Measurements from ENCODE around the gene SCG5.

The SCG5 gene

GRCh38 chr15:32692286-32692685, 50.8 kb downstream of the SCG5 start:
- no peak for DNase-seq

GRCh38 chr15:32694222-32694983, 52.9 kb downstream of the SCG5 start:
- no peak for DNase-seq

- no peak for DNase-seq
Observed at GRCh38 chr15:32698773-32699390, 57.4 kb downstream of the SCG5 start.

DNA sequence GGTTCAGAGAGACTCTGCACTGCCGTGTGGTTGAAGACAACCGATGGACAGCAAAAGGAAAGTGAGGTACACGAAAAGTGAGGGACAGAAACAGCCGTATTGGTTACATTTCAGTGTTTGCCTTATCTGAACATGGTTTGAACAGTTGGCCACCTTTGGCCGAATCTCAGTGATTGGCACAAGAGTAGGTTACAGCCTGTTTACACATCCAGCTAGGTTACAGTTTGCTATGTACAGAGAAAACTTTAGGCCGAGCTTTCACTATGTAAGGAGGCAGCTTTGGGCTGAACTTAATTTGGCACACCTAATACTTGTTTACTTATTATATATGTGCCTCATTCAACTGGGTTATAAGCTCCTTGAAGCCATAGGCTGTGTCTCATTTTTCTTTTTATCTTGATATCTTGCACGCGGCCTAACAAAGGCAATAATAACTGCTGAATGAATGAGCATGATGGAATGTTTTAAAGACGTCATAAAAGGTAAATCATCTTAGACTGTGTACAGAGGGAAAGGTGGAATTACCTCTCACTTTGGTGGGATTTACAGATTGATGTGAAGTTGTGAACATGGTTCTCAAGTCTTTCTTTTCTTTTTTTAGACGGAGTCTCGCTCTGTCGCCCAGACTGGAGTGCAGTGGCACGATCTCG, 59.1 kb downstream of the SCG5 start:
- no peak for DNase-seq

DNA sequence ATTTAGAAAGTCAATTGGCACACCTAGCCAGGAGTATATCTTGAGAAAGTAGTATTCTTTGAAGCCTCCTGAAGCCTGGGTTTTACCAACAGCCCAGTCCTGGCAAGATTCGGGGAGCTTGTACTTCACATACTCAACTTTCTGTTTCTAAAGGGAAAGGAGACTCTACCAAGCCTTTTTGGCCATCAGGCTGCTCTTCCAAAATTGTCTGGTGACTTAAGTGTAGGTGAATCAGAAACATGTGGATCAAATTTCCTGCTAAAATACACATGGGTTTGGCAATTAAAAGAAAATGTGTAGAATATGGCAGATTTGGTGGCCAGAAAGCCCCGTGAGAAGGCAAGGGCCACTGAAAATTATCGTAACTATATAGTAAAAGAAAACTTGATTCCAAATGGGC, 60.4 kb downstream of the SCG5 start:
- DNase-seq, result no peak

- DNase-seq, result peak; percentile 41
Observed at GRCh38 chr15:32704395-32704981, 63.0 kb downstream of the SCG5 start.

DNA sequence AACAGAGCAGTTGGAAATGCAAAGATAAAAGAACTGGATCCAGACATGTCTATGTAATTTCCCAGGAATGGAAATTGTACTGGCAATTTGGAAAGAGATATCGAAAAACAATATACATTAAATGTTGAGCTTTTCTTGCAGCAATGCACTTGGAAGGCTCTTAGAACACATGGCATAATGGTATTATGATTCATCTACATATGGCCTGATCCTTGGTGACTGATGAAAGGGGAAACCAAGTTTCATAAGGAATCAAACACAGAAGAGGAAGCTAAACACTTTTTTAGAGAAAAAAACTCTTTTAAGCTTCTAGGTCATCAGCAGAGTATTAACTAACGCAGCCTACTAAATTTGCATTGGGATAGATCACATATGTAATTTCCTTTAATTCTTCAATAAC, 63.9 kb downstream of the SCG5 start:
- DNase-seq, result no peak

DNA sequence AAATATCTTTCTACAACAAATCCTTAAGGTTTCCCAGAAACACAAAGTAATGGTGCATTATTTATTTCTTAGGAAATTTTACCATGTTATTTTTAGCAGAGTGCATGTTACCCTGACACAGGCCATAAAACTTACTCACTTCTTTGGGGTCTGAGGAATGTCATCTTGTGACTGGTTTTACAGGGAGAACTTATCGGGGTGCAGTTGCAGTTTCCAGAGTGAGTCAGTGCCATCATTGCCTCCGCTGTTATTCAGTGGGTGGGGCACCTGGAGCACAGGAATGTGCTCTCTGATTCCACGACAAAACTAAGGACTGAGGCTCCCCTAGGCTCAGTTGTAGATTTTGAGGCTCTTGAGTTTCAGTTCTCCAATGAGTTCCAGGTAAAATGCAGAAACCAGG, 65.2 kb downstream of the SCG5 start:
- no peak for DNase-seq

GRCh38 chr15:32707436-32707835, 65.9 kb downstream of the SCG5 start:
- no peak for DNase-seq

DNA sequence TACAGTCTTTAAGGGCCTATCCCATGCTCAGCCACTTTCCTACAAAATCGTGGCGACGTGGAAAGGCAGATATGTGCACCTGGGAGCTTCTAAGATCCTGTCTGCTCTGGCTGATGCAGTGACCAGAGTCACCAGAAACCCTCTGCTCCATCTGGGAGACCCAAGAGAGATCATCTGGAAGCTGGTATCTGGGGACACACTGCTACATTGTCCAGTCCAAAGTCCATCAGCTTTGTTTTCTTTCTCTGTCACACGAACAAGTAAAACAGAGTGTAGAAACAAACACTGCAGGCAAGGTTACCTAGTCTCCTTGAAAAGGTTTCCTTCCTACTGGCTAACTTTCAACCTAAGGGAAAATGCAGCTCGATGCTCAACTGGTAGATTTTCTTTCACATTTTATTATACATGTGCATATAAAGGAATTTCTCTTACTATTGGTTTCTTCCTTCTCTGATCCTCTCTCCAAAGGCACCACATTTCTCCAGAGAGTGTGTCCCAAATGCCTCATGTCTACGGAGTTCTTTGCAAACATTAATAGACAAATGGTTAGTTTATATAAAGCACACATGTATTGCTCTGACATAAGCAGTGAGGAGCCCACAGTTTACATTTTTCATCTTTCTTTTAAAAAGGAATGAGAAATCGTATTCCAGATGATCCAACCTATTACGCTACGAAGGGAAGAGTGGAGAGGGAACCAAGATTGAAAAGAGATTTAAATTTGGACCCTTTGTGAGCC, 68.0 kb downstream of the SCG5 start:
- DNase-seq, result no peak

DNA sequence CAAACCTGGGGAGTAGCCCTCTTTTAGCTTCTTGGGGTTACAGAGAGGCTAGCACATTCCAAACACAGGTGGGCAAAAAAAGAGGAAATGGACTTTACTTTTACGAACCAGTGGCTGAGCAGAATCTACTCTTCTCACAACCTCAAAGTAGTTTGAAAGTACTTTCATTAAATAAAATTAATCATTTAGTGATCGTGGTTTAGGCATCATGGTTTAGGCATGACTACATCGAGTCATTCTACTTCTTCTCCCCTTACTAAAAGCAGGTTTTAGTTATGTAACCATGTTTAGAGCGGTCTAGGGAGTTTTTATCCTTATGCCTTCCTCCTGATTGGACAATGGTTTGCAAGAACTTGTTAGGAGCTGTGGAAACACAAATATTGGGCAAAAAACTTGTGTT, 73.8 kb downstream of the SCG5 start:
- DNase-seq, result no peak

- DNase-seq, result peak; percentile 38
Observed at GRCh38 chr15:32716216-32716914, 74.9 kb downstream of the SCG5 start.

DNA sequence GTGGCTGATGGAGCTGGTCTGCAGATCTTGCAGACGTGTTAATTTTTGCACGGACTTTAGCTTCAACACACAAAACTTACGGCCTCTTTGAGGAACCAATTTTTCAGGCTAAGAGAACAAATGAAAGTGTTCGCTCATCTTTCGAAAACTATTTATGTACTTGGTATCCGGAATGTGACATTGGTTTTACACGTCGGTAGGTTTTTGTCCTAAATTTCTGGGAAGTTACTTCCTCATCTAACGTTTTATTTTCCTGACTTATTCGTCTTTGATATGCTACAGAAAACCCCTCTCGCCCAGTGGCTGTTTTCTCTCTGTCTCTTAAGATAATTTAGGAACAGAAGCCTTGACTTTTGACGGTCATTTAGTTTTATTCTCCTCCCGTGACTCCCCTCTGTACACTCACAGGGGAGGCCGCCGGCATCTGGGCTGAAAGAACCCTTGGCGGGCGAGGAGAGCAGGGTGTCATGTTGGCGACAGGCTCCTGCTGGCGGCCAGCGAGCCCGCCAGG, 75.5 kb downstream of the SCG5 start:
- DNase-seq, result peak; percentile 65

GRCh38 chr15:32717426-32718226, 76.1 kb downstream of the SCG5 start, which contains the start of gene GREM1:
TSS of gene GREM1 (plus strand) at chr15:32718004. CDS start at chr15:32730691, 12,687 bp downstream.
- DNase-seq, result peak; percentile 85

- peak; percentile 67 for DNase-seq
Observed at GRCh38 chr15:32718227-32718820, 76.8 kb downstream of the SCG5 start.

GRCh38 chr15:32718821-32719716, 77.6 kb downstream of the SCG5 start:
- peak; percentile 63 for DNase-seq

GRCh38 chr15:32721596-32721995, 80.1 kb downstream of the SCG5 start:
- no peak for DNase-seq

- DNase-seq, result no peak
Observed at GRCh38 chr15:32722136-32722535, 80.6 kb downstream of the SCG5 start.

- no peak for DNase-seq
Observed at GRCh38 chr15:32723171-32723948, 81.8 kb downstream of the SCG5 start.

Data from eye (tissue), 1 donor.